ENCODE results near the gene BICC1.

The BICC1 gene

GRCh38 chr10:58618158-58618676, 105.5 kb downstream of the BICC1 start:
- Histone ChIP-seq H2AFZ (ENCODE audit: low read length) (no peak overlapping the region), H3K9ac (ENCODE audit: low read length) (no peak overlapping the region), H3K79me2 (ENCODE audit: insufficient read depth, low read length) (no peaks in the 10 kb centered on the region), H3K27me3 (ENCODE audit: insufficient read depth, low read length) (no peaks in the 10 kb centered on the region), H3K27ac (ENCODE audit: low read depth, low read length, poor library complexity, severe bottlenecking) (no peak overlapping the region), H3K9me3 (ENCODE audit: low read length) (no peaks in the 10 kb centered on the region), H3K4me1 (ENCODE audit: insufficient read depth, low read length, severe bottlenecking) (no peaks in the 10 kb centered on the region), H3K4me3 (ENCODE audit: low read depth, low read length, poor library complexity, severe bottlenecking) (no peak overlapping the region), H3K4me2 (ENCODE audit: low read length) (no peak overlapping the region), H3F3A (ENCODE audit: insufficient read depth, low read length) (no peaks in the 10 kb centered on the region), H3K36me3 (ENCODE audit: insufficient read depth, low read length) (no peaks in the 10 kb centered on the region), H3K9me2 (ENCODE audit: low read depth, low read length) (no peaks in the 10 kb centered on the region), H4K20me1 (ENCODE audit: insufficient read depth, low read length) (no peaks in the 10 kb centered on the region)
- TF ChIP-seq CTCF (IDR thresholded peaks at IDR 0.05; ENCODE audit: low read length) (no peak), EZH2 (IDR thresholded peaks at IDR 0.05; ENCODE audit: borderline replicate concordance, low read length) (no peak)

DNA sequence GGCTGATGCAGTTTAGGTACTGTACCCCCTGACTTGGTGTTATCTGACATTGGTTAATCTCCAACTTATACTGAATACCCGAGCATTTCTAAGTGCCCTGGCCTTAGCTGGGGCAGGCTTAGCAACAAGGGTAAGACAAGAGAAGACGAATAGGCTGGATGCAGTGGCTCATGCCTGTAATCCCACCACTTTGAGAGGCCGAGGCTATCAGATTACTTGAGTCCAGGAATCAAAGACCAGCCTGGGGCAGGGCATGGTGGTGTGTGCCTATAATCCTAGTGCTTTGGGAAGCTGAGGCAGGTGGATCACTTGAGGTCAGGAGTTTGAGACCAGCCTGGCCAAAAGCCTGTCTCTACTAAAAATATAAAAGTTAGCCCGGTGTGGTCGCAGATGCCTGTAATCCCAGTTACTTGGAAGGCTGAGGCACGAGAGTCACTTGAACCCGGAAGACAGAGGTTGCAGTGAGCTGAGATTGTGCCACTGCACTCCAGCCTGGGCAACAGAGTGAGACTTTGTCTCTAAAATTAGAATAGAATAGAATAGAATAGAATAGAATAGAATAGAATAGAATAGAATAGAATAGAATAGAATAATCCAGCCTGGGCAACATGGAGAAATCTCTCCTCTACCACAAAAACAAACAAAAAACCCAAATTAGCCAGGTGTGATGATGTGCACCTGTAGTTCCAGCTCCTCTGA, 108.9 kb downstream of the BICC1 start:
- Histone ChIP-seq H3K36me3 (ENCODE audit: insufficient read depth, low read length) (no peaks in the 10 kb centered on the region), H3K4me3 (ENCODE audit: low read depth, low read length, poor library complexity, severe bottlenecking) (no peak overlapping the region), H3K9me2 (ENCODE audit: low read depth, low read length) (no peaks in the 10 kb centered on the region), H3K27me3 (ENCODE audit: insufficient read depth, low read length) (no peaks in the 10 kb centered on the region), H3K4me2 (ENCODE audit: low read length) (no peak overlapping the region), H3K79me2 (ENCODE audit: insufficient read depth, low read length) (no peaks in the 10 kb centered on the region), H3K9me3 (ENCODE audit: low read length) (no peaks in the 10 kb centered on the region), H3K4me1 (ENCODE audit: insufficient read depth, low read length, severe bottlenecking) (no peaks in the 10 kb centered on the region), H2AFZ (ENCODE audit: low read length) (no peak overlapping the region), H3K9ac (ENCODE audit: low read length) (no peak overlapping the region), H3F3A (ENCODE audit: insufficient read depth, low read length) (no peaks in the 10 kb centered on the region), H4K20me1 (ENCODE audit: insufficient read depth, low read length) (no peaks in the 10 kb centered on the region), H3K27ac (ENCODE audit: low read depth, low read length, poor library complexity, severe bottlenecking) (no peak overlapping the region)
- TF ChIP-seq EZH2 (IDR thresholded peaks at IDR 0.05; ENCODE audit: borderline replicate concordance, low read length) (no peak), CTCF (IDR thresholded peaks at IDR 0.05; ENCODE audit: low read length) (no peak)

DNA sequence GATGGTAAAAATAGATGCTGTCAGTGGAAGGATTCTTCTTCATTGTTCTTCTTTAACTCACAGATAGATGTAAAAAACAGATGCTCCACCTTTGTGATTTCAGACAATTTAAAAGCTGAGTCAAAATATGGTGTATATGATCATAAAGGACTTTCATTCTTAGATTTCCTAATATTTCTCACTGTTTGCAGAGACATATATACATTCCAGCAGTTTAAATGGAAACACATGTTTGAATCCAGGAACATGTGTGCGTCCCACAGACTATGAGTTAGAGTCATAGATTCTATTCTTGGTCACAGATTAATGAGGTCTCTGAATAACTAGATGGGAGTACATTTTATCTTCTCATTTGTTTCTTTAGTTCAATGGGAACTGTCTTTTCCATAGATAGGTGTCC, 109.6 kb downstream of the BICC1 start:
- Histone ChIP-seq H2AFZ (ENCODE audit: low read length) (no peak overlapping the region), H3K9ac (ENCODE audit: low read length) (no peak overlapping the region), H3K4me1 (ENCODE audit: insufficient read depth, low read length, severe bottlenecking) (no peaks in the 10 kb centered on the region), H4K20me1 (ENCODE audit: insufficient read depth, low read length) (no peaks in the 10 kb centered on the region), H3K27me3 (ENCODE audit: insufficient read depth, low read length) (no peaks in the 10 kb centered on the region), H3K9me3 (ENCODE audit: low read length) (no peaks in the 10 kb centered on the region), H3K79me2 (ENCODE audit: insufficient read depth, low read length) (no peaks in the 10 kb centered on the region), H3K4me2 (ENCODE audit: low read length) (no peak overlapping the region), H3K36me3 (ENCODE audit: insufficient read depth, low read length) (no peaks in the 10 kb centered on the region), H3K9me2 (ENCODE audit: low read depth, low read length) (no peaks in the 10 kb centered on the region), H3K4me3 (ENCODE audit: low read depth, low read length, poor library complexity, severe bottlenecking) (no peak overlapping the region), H3F3A (ENCODE audit: insufficient read depth, low read length) (no peaks in the 10 kb centered on the region), H3K27ac (ENCODE audit: low read depth, low read length, poor library complexity, severe bottlenecking) (no peak overlapping the region)
- TF ChIP-seq EZH2 (IDR thresholded peaks at IDR 0.05; ENCODE audit: borderline replicate concordance, low read length) = no peak
- no peak for TF ChIP-seq CTCF (IDR thresholded peaks at IDR 0.05; ENCODE audit: low read length)

All from OCI-LY1 (cell line).